Endodermal cell (in vitro differentiated cells): ENCODE results near the gene FAM228A. TPM values are rescaled to one million over a fixed set of nuclear protein-coding genes. Genes with fewer than 3 reads are reported as not detected.

Experiments
- DNase-seq: peaks from one replicate; pipeline ENCODE4 v3.0.0-alpha.2; 2017
- H3K27ac ChIP-seq: 2 replicates; pipeline ENCODE4 v1.5.1; 2013; ENCODE audit warnings: mild to moderate bottlenecking, low read depth, low read length, moderate library complexity
- H3K27me3 ChIP-seq: 2 replicates; pipeline ENCODE4 v1.6.1; 2013; ENCODE audit warnings: mild to moderate bottlenecking, low read length, moderate library complexity; ENCODE audit not compliant: insufficient read depth, control insufficient read depth, poor library complexity, severe bottlenecking
- H3K36me3 ChIP-seq: 2 replicates; pipeline ENCODE4 v1.7.0; 2013; ENCODE audit warnings: mild to moderate bottlenecking, low read length, moderate library complexity; ENCODE audit not compliant: control insufficient read depth, insufficient read depth
- H3K4me1 ChIP-seq: one replicate; pipeline ENCODE4 v1.7.0; 2013; ENCODE audit warnings: low read length; ENCODE audit not compliant: control insufficient read depth, insufficient read depth
- H3K4me3 ChIP-seq: 2 replicates; pipeline ENCODE4 v1.5.1; 2013; ENCODE audit warnings: mild to moderate bottlenecking, low read length, moderate library complexity
- H3K9ac ChIP-seq: 2 replicates; pipeline ENCODE4 v1.6.1; 2013; ENCODE audit warnings: mild to moderate bottlenecking, low read length, moderate library complexity; ENCODE audit not compliant: poor library complexity, severe bottlenecking; ENCODE audit errors: extremely low read depth
- H3K9me3 ChIP-seq: 2 replicates; pipeline ENCODE4 v1.6.1; 2013; ENCODE audit warnings: mild to moderate bottlenecking, low read length, moderate library complexity; ENCODE audit not compliant: control insufficient read depth
- H3K27ac Mint-ChIP-seq: 2 replicates; pipeline ENCODE4 v1.8.0; 2020; ENCODE audit warnings: mixed read lengths
- H3K27me3 Mint-ChIP-seq: 2 replicates; pipeline ENCODE4 v1.8.0; 2021; ENCODE audit warnings: mild to moderate bottlenecking, mixed read lengths; ENCODE audit not compliant: insufficient read depth
- H3K36me3 Mint-ChIP-seq: 2 replicates; pipeline ENCODE4 v1.8.0; 2020; ENCODE audit warnings: low read depth, mixed read lengths
- H3K4me1 Mint-ChIP-seq: 2 replicates; pipeline ENCODE4 v1.8.0; 2020; ENCODE audit warnings: mixed read lengths
- H3K4me3 Mint-ChIP-seq: 2 replicates; pipeline ENCODE4 v1.8.0; 2020; ENCODE audit warnings: mild to moderate bottlenecking, moderate library complexity, mixed read lengths
- H3K9me3 Mint-ChIP-seq: 2 replicates; pipeline ENCODE4 v1.8.0; 2020; ENCODE audit warnings: mild to moderate bottlenecking, mixed read lengths
- CTCF ChIP-seq: fragments of 200-600 bp; sonication (generic); conservative IDR thresholded peaks from 2 replicates; pipeline ENCODE4 v1.5.0; 2021; ENCODE audit warnings: antibody characterized with exemption, mild to moderate bottlenecking
- WGBS, 2 experiments: methylation state at CpG; one replicate each; pipeline versions ENCODE4 v1.1.5 to v1.1.7; 2013; ENCODE audit warnings: missing lambda C conversion rate in 2 of 2, mixed read lengths in 1 of 2; ENCODE audit not compliant: insufficient coverage in 1 of 2, insufficient read length in 1 of 2; 5-methylcytosine and 5-hydroxymethylcytosine counted together
- total RNA-seq, 2 donors: library from RNA; stranded (reverse); fragmentation: NEBNext Ultra II Directional in 1 of 2; extraction: Animal tissue kit (Norgen Biotek cat#: 25700) in 1 of 2; gene quantifications; 2 replicates in 1 of 2; 3 replicates in 1 of 2; pipeline ENCODE4 v1.2.1, GENCODE V29; 2021

The FAM228A gene
- total RNA-seq, 2 donors from 2014 or later: 0.53 TPM; not detected in 1

GRCh38 chr2:24182507-24182906, 7.7 kb downstream of the FAM228A start:
- no peaks in the 10 kb centered on the region for H3K4me1 Mint-ChIP-seq
- no peak overlapping the region for H3K4me3 Mint-ChIP-seq
- H3K36me3 Mint-ChIP-seq: no peaks in the 10 kb centered on the region
- 91 to 97% methylated on average over 5 to 7 of the region's 7 CpGs for WGBS, 2 experiments
- H3K27me3 Mint-ChIP-seq: peaks cover 61% of the 10 kb centered on the region
- H3K9me3 Mint-ChIP-seq: peaks cover 8% of the 10 kb centered on the region
- DNase-seq: no peak
- Histone ChIP-seq H3K36me3 (no peaks in the 10 kb centered on the region), H3K4me3 (no peak overlapping the region), H3K9ac (no peak overlapping the region), H3K27me3 (peaks cover 61% of the 10 kb centered on the region), H3K4me1 (no peaks in the 10 kb centered on the region), H3K9me3 (peaks cover 13% of the 10 kb centered on the region), H3K27ac (no peak overlapping the region)
- no peak for TF ChIP-seq CTCF
- H3K27ac Mint-ChIP-seq: no peak overlapping the region

GRCh38 chr2:24183366-24184069, 8.7 kb downstream of the FAM228A start:
- H3K9ac ChIP-seq: no peak overlapping the region
- H3K9me3 ChIP-seq: peaks cover 17% of the 10 kb centered on the region
- Mint-ChIP-seq H3K27ac (no peak overlapping the region), H3K4me3 (no peak overlapping the region), H3K4me1 (no peaks in the 10 kb centered on the region), H3K9me3 (peaks cover 12% of the 10 kb centered on the region), H3K27me3 (peaks cover 61% of the 10 kb centered on the region), H3K36me3 (no peaks in the 10 kb centered on the region)
- no peak overlapping the region for H3K27ac ChIP-seq
- no peak for TF ChIP-seq CTCF
- 87 to 92% methylated on average over 4 to 6 of the region's 6 CpGs for WGBS, 2 experiments
- H3K27me3 ChIP-seq: peaks cover 61% of the 10 kb centered on the region
- no peak overlapping the region for H3K4me3 ChIP-seq
- no peaks in the 10 kb centered on the region for H3K4me1 ChIP-seq
- no peak for DNase-seq
- no peaks in the 10 kb centered on the region for H3K36me3 ChIP-seq

GRCh38 chr2:24189551-24189950, 14.7 kb downstream of the FAM228A start:
- 83 to 90% methylated on average over 7 to 10 of the region's 10 CpGs for WGBS, 2 experiments
- Mint-ChIP-seq H3K36me3 (no peaks in the 10 kb centered on the region), H3K27ac (no peak overlapping the region), H3K27me3 (peaks cover 72% of the 10 kb centered on the region), H3K9me3 (peaks cover 18% of the 10 kb centered on the region), H3K4me3 (no peak overlapping the region), H3K4me1 (peaks cover 7% of the 10 kb centered on the region)
- H3K9me3 ChIP-seq: peaks cover 17% of the 10 kb centered on the region
- DNase-seq: peak; percentile 46
- no peaks in the 10 kb centered on the region for H3K36me3 ChIP-seq
- H3K4me1 ChIP-seq: no peaks in the 10 kb centered on the region
- H3K9ac ChIP-seq: no peak overlapping the region
- no peak overlapping the region for H3K27ac ChIP-seq
- no peak for TF ChIP-seq CTCF
- H3K4me3 ChIP-seq: no peak overlapping the region
- H3K27me3 ChIP-seq: peaks cover 63% of the 10 kb centered on the region
